Tibial artery (tissue), 4 donors: ENCODE results near the gene EHD3.

Experiments
- DNase-seq, 2 donors: peaks; one replicate each; pipeline ENCODE4 v3.0.0-alpha.2; 2019
- H3K27ac ChIP-seq, 2 donors: fragments of 200-600 bp; sonication (generic) in 1 of 2; 1 replicate in 1 of 2; 2 replicates in 1 of 2; pipeline ENCODE4 v1.5.1; 2018 to 2019; ENCODE audit warnings: mild to moderate bottlenecking in 1 of 2
- H3K27me3 ChIP-seq, 2 donors: fragments of 200-600 bp; sonication (generic) in 1 of 2; one replicate each; pipeline versions ENCODE4 v1.5.1 to v1.6.0; 2016 to 2019
- H3K36me3 ChIP-seq, 3 donors: fragments of 200-600 bp; sonication (generic) in 2 of 3; one replicate each; pipeline ENCODE4 v1.5.1; 2016 to 2019; ENCODE audit warnings: mild to moderate bottlenecking in 2 of 3
- H3K4me1 ChIP-seq, 4 donors: fragments of 200-600 bp; sonication (generic) in 2 of 4; 1 replicate in 3 of 4; 2 replicates in 1 of 4; pipeline ENCODE4 v1.5.1; 2016 to 2019
- H3K4me3 ChIP-seq, 2 donors: fragments of 200-600 bp; sonication (generic) in 1 of 2; 1 replicate in 1 of 2; 2 replicates in 1 of 2; pipeline ENCODE4 v1.5.1; 2018 to 2019; ENCODE audit warnings: mild to moderate bottlenecking in 2 of 2
- H3K9me3 ChIP-seq, 3 donors: fragments of 200-600 bp; sonication (generic) in 1 of 3; one replicate each; pipeline ENCODE4 v1.5.1; 2016 to 2019
- intact Hi-C: fragments of 100-400 bp; cut with DNase I; formaldehyde crosslinking; loops from one replicate; pipeline ENCODE4 v1.15.0; 2023; ENCODE audit warnings: low total_unique reads
- TF ChIP-seq, protein P1 (sequence below), 2 experiments: fragments of 200-600 bp in 1 of 2; fragments of 450-650 bp in 1 of 2; IDR thresholded peaks; one replicate each; pipeline ENCODE4 v1.5.1; 2017 to 2019; ENCODE audit warnings: antibody characterized with exemption in 2 of 2, mild to moderate bottlenecking in 1 of 2, moderate library complexity in 1 of 2

EHD3 gene

DNA sequence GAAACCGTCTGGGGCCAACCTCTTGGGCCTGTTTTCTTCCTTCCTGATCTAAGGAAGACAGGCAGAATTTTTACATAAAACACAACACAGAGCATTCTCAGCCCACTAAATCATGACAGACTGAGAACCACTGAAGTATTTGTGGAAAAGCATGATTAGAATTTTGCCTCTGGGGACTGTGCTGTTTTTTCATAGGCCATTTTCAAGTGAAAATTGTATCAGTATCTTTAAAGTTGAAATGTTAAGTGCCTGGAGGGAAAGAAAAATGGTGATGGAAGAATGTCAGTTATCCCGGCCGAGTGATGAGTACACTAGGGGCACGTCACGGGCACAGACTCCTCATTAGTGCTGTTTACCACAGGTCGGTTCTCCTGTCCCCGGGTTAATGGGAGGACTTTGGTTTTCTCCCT lies 36.9 kb downstream of the EHD3 start:
- no peak for DNase-seq
- TF ChIP-seq, protein P1, sequence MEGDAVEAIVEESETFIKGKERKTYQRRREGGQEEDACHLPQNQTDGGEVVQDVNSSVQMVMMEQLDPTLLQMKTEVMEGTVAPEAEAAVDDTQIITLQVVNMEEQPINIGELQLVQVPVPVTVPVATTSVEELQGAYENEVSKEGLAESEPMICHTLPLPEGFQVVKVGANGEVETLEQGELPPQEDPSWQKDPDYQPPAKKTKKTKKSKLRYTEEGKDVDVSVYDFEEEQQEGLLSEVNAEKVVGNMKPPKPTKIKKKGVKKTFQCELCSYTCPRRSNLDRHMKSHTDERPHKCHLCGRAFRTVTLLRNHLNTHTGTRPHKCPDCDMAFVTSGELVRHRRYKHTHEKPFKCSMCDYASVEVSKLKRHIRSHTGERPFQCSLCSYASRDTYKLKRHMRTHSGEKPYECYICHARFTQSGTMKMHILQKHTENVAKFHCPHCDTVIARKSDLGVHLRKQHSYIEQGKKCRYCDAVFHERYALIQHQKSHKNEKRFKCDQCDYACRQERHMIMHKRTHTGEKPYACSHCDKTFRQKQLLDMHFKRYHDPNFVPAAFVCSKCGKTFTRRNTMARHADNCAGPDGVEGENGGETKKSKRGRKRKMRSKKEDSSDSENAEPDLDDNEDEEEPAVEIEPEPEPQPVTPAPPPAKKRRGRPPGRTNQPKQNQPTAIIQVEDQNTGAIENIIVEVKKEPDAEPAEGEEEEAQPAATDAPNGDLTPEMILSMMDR (IDR thresholded peaks at IDR 0.05): no peak
- Histone ChIP-seq H3K4me1 (peaks cover 0 to 35% (median 25%) of the 10 kb centered on the region in 4 donors), H3K27me3 (no peaks in the 10 kb centered on the region), H3K27ac (peak overlapping the region; percentile 21 to 61), H3K36me3 (peaks cover 0 to 13% (median 5%) of the 10 kb centered on the region in 3 donors), H3K9me3 (no peaks in the 10 kb centered on the region), H3K4me3 (no peak overlapping the region)
- intact Hi-C loops: no loop called here

DNA sequence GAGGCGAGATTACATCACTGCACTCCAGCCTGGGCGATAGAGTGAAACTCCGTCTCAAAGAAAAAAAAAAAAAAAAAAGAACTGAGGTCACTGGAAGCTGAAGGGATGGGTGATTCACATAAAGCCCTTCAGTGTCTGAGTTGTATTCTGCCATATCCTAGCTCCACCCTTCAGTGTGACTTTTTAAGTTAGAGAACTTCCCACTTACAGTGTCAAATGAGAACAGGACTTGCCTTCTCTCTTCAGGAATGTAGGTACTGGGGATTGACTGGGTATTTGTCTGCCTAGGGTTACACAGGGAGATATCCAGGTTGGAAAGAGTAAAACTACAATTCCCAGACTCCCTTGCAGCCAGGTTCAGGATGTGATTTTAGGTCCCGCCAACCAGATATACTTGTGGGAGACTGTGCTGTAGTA lies 37.9 kb downstream of the EHD3 start:
- intact Hi-C loops: loop anchor here (2.0 kb wide), 1 partner anchor 21 kb away; no protein-coding TSS in a partner anchor
- Histone ChIP-seq H3K9me3 (no peaks in the 10 kb centered on the region), H3K4me1 (peaks cover 0 to 35% (median 25%) of the 10 kb centered on the region in 4 donors), H3K27me3 (no peaks in the 10 kb centered on the region), H3K27ac (no peak overlapping the region), H3K36me3 (peaks cover 0 to 3% (median under 1%) of the 10 kb centered on the region in 3 donors), H3K4me3 (no peak overlapping the region)
- no peak for DNase-seq
- TF ChIP-seq, protein P1 (IDR thresholded peaks at IDR 0.05): no peak

DNA sequence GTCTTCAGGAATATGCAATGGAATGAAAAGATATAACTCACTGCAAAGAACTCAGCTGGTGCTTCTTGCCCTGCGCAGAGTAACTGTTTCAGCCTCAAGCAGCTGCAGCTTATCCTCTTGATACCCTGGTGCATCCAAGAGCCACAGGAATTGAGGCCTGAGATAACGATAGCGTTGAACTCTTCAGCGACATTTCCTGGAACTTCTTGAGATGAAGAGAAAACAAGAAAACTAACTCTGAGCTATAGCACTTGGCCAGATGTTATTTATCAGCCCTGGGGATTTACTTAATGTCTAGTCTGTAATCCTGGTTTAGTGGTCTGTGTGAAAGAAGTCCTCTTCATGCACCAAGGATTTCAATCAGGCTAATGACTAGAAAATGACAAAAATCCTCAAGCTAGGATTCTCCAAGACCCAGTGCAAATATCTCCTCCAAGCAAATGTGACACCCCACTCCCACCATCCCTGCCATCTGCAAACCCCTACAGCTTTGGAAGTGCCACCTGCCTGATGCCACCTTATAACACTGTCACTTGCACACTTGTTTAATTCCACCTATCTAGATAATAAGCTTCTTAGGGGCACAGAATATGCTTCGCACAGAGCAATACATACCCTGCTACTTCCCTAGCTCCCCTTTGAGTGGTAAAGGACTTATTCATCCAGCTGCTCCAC lies 40.6 kb downstream of the EHD3 start:
- Histone ChIP-seq H3K4me1 (peaks cover 0 to 29% (median 10%) of the 10 kb centered on the region in 4 donors), H3K27ac (no peak overlapping the region), H3K9me3 (no peaks in the 10 kb centered on the region), H3K36me3 (no peaks in the 10 kb centered on the region), H3K27me3 (no peaks in the 10 kb centered on the region), H3K4me3 (no peak overlapping the region)
- TF ChIP-seq, protein P1 (IDR thresholded peaks at IDR 0.05): no peak
- intact Hi-C loops: no loop called here
- DNase-seq: no peak

DNA sequence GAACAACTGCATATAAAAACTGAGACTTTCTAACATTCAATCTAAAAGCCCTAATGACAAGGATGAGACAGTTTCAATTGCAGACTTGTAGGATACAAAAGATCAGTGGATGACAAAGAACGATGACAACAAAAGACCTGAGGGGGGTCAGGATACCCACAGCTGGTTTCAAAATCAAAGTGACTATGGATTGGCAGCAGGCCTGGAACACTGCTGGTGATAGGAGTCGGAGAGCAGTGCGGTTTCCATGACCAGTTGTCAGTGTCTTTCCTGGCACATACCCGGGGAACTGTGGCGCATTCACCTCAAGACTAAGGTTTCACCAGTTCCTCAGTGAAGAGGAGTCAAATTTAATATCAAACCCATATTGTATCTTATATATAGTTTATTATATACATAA lies 42.0 kb downstream of the EHD3 start:
- no peak for DNase-seq

DNA sequence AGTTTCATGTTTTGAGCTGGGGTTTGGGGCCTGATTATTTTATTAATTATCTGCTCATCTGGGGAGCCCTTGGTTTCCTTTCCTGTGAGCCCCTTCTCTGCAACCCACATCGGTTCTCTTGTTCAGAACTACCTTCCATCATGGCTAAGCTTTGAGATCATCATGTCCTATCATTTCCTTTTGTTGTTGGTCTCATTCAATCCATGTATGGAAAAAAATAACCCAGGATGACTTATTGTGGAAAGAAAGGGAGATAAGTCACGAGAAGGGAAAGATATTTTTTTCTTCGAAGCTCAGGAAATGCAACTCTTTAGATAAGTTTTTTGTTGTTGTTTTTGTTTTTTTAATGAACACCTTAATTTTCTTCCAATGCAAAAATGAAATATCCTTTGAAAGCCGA lies 43.7 kb downstream of the EHD3 start:
- no peak overlapping the region for H3K4me3 ChIP-seq
- DNase-seq: no peak

More for the DNA sequence above, 42.0 kb downstream of the EHD3 start:
- Histone ChIP-seq H3K27ac (no peak overlapping the region), H3K9me3 (no peaks in the 10 kb centered on the region), H3K36me3 (no peaks in the 10 kb centered on the region), H3K4me1 (peaks cover 0 to 15% (median 3%) of the 10 kb centered on the region in 4 donors), H3K27me3 (no peaks in the 10 kb centered on the region), H3K4me3 (no peak overlapping the region)
- TF ChIP-seq, protein P1 (IDR thresholded peaks at IDR 0.05): no peak
- intact Hi-C loops: no loop called here

More for the DNA sequence above, 43.7 kb downstream of the EHD3 start:
- Histone ChIP-seq H3K36me3 (no peaks in the 10 kb centered on the region), H3K27me3 (no peaks in the 10 kb centered on the region), H3K4me1 (peaks cover 0 to 10% (median 0%) of the 10 kb centered on the region in 4 donors), H3K9me3 (no peaks in the 10 kb centered on the region), H3K27ac (no peak overlapping the region)
- TF ChIP-seq, protein P1 (IDR thresholded peaks at IDR 0.05): no peak
- intact Hi-C loops: no loop called here
